Measurements from ENCODE around the gene ARSD.
"Not testable (repeated sequence)": the region's sequence is repeated elsewhere in the genome, so short reads cannot be mapped to it uniquely, and the experiment has no call there.

Gene ARSD

GRCh38 chrX:2894885-2895292 is 34.2 kb downstream of the ARSD start:
- in situ Hi-C loops (cut with MboI; ENCODE audit: low sequenced_read_pairs), result no loop called here

GRCh38 chrX:2892816-2893215 is 36.3 kb downstream of the ARSD start:
- in situ Hi-C loops (cut with MboI; ENCODE audit: low sequenced_read_pairs), result no loop called here

GRCh38 chrX:2890536-2891460 is 38.3 kb downstream of the ARSD start:
- in situ Hi-C loops (cut with MboI; ENCODE audit: low sequenced_read_pairs), result not testable (repeated sequence)

- in situ Hi-C loops (cut with MboI; ENCODE audit: low sequenced_read_pairs), result not testable (repeated sequence)
Observed at GRCh38 chrX:2889706-2890490, 39.2 kb downstream of the ARSD start.

GRCh38 chrX:2889045-2889605 is 40.0 kb downstream of the ARSD start:
- in situ Hi-C loops (cut with MboI; ENCODE audit: low sequenced_read_pairs), result no loop called here

- in situ Hi-C loops (cut with MboI; ENCODE audit: low sequenced_read_pairs), result no loop called here
Observed at GRCh38 chrX:2888309-2888708, 40.8 kb downstream of the ARSD start.

- in situ Hi-C loops (cut with MboI; ENCODE audit: low sequenced_read_pairs), result no loop called here
Observed at GRCh38 chrX:2883770-2884169, 45.4 kb downstream of the ARSD start.

- in situ Hi-C loops (cut with MboI; ENCODE audit: low sequenced_read_pairs), result no loop called here
Observed at GRCh38 chrX:2879670-2880069, 49.5 kb downstream of the ARSD start.

GRCh38 chrX:2878563-2878962 is 50.6 kb downstream of the ARSD start:
- in situ Hi-C loops (cut with MboI; ENCODE audit: low sequenced_read_pairs), result no loop called here

GRCh38 chrX:2875798-2876399 is 53.2 kb downstream of the ARSD start:
- in situ Hi-C loops (cut with MboI; ENCODE audit: low sequenced_read_pairs), result no loop called here

- in situ Hi-C loops (cut with MboI; ENCODE audit: low sequenced_read_pairs), result no loop called here
Observed at GRCh38 chrX:2875136-2875481, 54.0 kb downstream of the ARSD start.

- in situ Hi-C loops (cut with MboI; ENCODE audit: low sequenced_read_pairs), result no loop called here
Observed at GRCh38 chrX:2874222-2875135, 54.7 kb downstream of the ARSD start.

- in situ Hi-C loops (cut with MboI; ENCODE audit: low sequenced_read_pairs), result no loop called here
Observed at GRCh38 chrX:2872671-2873277, 56.4 kb downstream of the ARSD start.

- in situ Hi-C loops (cut with MboI; ENCODE audit: low sequenced_read_pairs), result no loop called here
Observed at GRCh38 chrX:2871831-2872230, 57.3 kb downstream of the ARSD start.

GRCh38 chrX:2870650-2871049 is 58.5 kb downstream of the ARSD start:
- in situ Hi-C loops (cut with MboI; ENCODE audit: low sequenced_read_pairs), result no loop called here

GRCh38 chrX:2867206-2867605 is 61.9 kb downstream of the ARSD start:
- in situ Hi-C loops (cut with MboI; ENCODE audit: low sequenced_read_pairs), result no loop called here

- in situ Hi-C loops (cut with MboI; ENCODE audit: low sequenced_read_pairs), result no loop called here
Observed at GRCh38 chrX:2863646-2864045, 65.5 kb downstream of the ARSD start.

- in situ Hi-C loops (cut with MboI; ENCODE audit: low sequenced_read_pairs), result no loop called here
Observed at GRCh38 chrX:2862404-2862803, 66.7 kb downstream of the ARSD start.

- in situ Hi-C loops (cut with MboI; ENCODE audit: low sequenced_read_pairs), result no loop called here
Observed at GRCh38 chrX:2859197-2859797, 69.8 kb downstream of the ARSD start.
